ENCODE data around the gene ITGA3.

ITGA3 gene

GRCh38 chr17:50132104-50132794 is 76.3 kb downstream of the ITGA3 start:
- Histone ChIP-seq H2AK5ac (ENCODE audit: low read length) (no peak overlapping the region), H3K27ac (ENCODE audit: low read depth, low read length) (no peak overlapping the region), H3K4ac (ENCODE audit: low read depth, low read length) (no peak overlapping the region), H4K8ac (ENCODE audit: low read depth, low read length) (no peak overlapping the region), H3K79me2 (ENCODE audit: control insufficient read depth, insufficient read depth, low read length) (no peaks in the 10 kb centered on the region), H3K4me1 (ENCODE audit: control insufficient read depth, low read depth, low read length) (peaks cover 10% of the 10 kb centered on the region), H3K56ac (ENCODE audit: low read length) (no peak overlapping the region), H2BK5ac (ENCODE audit: low read length) (no peak overlapping the region), H3K9ac (ENCODE audit: low read length) (no peak overlapping the region), H4K5ac (ENCODE audit: low read length) (no peak overlapping the region), H3K4me3 (ENCODE audit: low read length) (no peak overlapping the region), H3K18ac (ENCODE audit: low read length) (no peak overlapping the region), H3K79me1 (ENCODE audit: low read length) (no peaks in the 10 kb centered on the region), H3K23ac (ENCODE audit: low read length) (no peak overlapping the region), H2BK15ac (replicated peaks; ENCODE audit: low read depth) (no peak overlapping the region), H3K4me2 (ENCODE audit: low read length) (no peak overlapping the region), H2BK120ac (ENCODE audit: low read depth, low read length) (no peak overlapping the region), H3K36me3 (ENCODE audit: control insufficient read depth, insufficient read depth, low read length) (no peaks in the 10 kb centered on the region), H3K27me3 (ENCODE audit: insufficient read depth, low read length, poor library complexity) (no peaks in the 10 kb centered on the region)
- no CpG with 5 or more reads among the region's 6 CpGs for WGBS (ENCODE audit: extremely low coverage, insufficient coverage, low lambda C conversion rate)
- DNase-seq = no peak

DNA sequence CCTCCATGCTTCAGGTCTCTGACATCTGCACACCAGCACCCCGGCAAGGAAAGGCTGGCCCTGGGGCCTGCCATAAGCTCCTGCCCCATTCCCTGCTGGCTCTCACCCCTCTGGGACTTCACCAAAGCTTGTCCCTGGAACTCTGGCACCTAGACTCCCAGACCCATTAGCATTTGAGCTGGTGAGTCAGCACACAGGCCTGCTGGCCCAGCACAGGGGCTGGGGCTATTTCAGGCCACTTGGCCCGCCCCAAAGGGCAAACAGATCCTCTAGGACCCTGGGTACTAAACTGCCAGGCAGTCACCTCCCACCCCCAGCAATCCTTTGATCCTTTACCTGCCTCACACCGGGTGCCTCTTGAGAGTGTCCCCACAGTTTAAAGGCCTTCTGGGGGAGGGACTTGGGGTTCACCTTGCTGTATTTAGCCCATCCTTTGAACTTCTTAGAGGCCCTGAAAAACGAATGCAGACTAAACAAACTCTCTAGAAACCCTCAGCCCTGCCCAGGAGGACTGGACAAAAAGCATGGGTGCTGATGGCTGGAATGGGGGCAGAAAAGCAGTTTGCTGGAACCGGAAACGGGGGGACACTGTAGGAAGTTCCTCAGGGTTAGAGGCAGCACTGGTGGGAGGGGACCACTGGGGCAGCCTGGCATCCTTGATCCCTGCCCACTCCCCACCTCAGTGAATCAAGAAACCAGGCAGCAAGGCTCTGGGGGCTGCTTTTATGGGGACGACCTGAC is 77.3 kb downstream of the ITGA3 start:
- no peak overlapping the region for H3K27ac ChIP-seq (ENCODE audit: low read depth, low read length)
- WGBS (ENCODE audit: extremely low coverage, insufficient coverage, low lambda C conversion rate) = no CpG with 5 or more reads among the region's 7 CpGs

DNA sequence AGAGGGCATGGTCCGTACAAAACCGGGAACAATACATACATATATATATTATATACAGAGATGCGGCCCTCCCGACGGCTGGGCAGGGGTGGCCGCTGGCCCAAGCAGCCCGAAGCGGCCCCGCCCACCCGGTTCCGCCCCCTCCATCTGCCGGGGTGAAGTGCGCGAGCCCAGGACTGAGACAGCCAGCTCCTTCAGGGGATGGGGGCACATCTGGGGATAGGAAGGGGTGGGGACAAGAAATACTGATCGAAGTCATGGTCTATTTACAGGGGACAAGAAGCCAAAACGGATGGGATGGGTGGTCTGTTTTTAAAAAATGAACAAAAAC is 77.8 kb downstream of the ITGA3 start:
- Histone ChIP-seq H3K27me3 (ENCODE audit: insufficient read depth, low read length, poor library complexity) (no peaks in the 10 kb centered on the region), H3K23ac (ENCODE audit: low read length) (no peak overlapping the region), H3K4me1 (ENCODE audit: control insufficient read depth, low read depth, low read length) (peaks cover 10% of the 10 kb centered on the region), H3K79me1 (ENCODE audit: low read length) (no peaks in the 10 kb centered on the region), H3K79me2 (ENCODE audit: control insufficient read depth, insufficient read depth, low read length) (no peaks in the 10 kb centered on the region), H3K9ac (ENCODE audit: low read length) (no peak overlapping the region), H3K4ac (ENCODE audit: low read depth, low read length) (no peak overlapping the region), H3K4me3 (ENCODE audit: low read length) (no peak overlapping the region), H2BK120ac (ENCODE audit: low read depth, low read length) (no peak overlapping the region), H4K8ac (ENCODE audit: low read depth, low read length) (no peak overlapping the region), H3K4me2 (ENCODE audit: low read length) (no peak overlapping the region), H3K56ac (ENCODE audit: low read length) (peak overlapping the region; percentile 50), H2AK5ac (ENCODE audit: low read length) (no peak overlapping the region), H3K18ac (ENCODE audit: low read length) (no peak overlapping the region), H2BK15ac (replicated peaks; ENCODE audit: low read depth) (no peak overlapping the region), H2BK5ac (ENCODE audit: low read length) (no peak overlapping the region), H3K27ac (ENCODE audit: low read depth, low read length) (no peak overlapping the region), H4K5ac (ENCODE audit: low read length) (no peak overlapping the region), H3K36me3 (ENCODE audit: control insufficient read depth, insufficient read depth, low read length) (peaks cover 5% of the 10 kb centered on the region)
- no CpG with 5 or more reads among the region's 16 CpGs for WGBS (ENCODE audit: extremely low coverage, insufficient coverage, low lambda C conversion rate)
- no peak for DNase-seq

More for the DNA sequence above, 77.3 kb downstream of the ITGA3 start:
- DNase-seq = peak; percentile 86
- no peaks in the 10 kb centered on the region for H3K79me2 ChIP-seq (ENCODE audit: control insufficient read depth, insufficient read depth, low read length)
- H3K56ac ChIP-seq (ENCODE audit: low read length) = peak overlapping the region; percentile 50
- no peak overlapping the region for H2BK120ac ChIP-seq (ENCODE audit: low read depth, low read length)
- no peak overlapping the region for H2BK5ac ChIP-seq (ENCODE audit: low read length)
- H2BK15ac ChIP-seq (replicated peaks; ENCODE audit: low read depth) = no peak overlapping the region
- no peak overlapping the region for H3K4me3 ChIP-seq (ENCODE audit: low read length)
- no peak overlapping the region for H4K5ac ChIP-seq (ENCODE audit: low read length)
- H3K79me1 ChIP-seq (ENCODE audit: low read length) = no peaks in the 10 kb centered on the region
- H3K27me3 ChIP-seq (ENCODE audit: insufficient read depth, low read length, poor library complexity) = no peaks in the 10 kb centered on the region
- no peak overlapping the region for H3K9ac ChIP-seq (ENCODE audit: low read length)
- no peak overlapping the region for H3K4me2 ChIP-seq (ENCODE audit: low read length)
- peaks cover under 1% of the 10 kb centered on the region for H3K36me3 ChIP-seq (ENCODE audit: control insufficient read depth, insufficient read depth, low read length)
- no peak overlapping the region for H3K23ac ChIP-seq (ENCODE audit: low read length)
- no peak overlapping the region for H4K8ac ChIP-seq (ENCODE audit: low read depth, low read length)
- H3K18ac ChIP-seq (ENCODE audit: low read length) = no peak overlapping the region
- H3K4ac ChIP-seq (ENCODE audit: low read depth, low read length) = no peak overlapping the region
- H3K4me1 ChIP-seq (ENCODE audit: control insufficient read depth, low read depth, low read length) = peaks cover 10% of the 10 kb centered on the region
- H2AK5ac ChIP-seq (ENCODE audit: low read length) = no peak overlapping the region

GRCh38 chr17:50134206-50135110 is 78.5 kb downstream of the ITGA3 start:
- DNase-seq = peak; percentile 30
- Histone ChIP-seq H2AK5ac (ENCODE audit: low read length) (no peak overlapping the region), H3K4me1 (ENCODE audit: control insufficient read depth, low read depth, low read length) (peaks cover 10% of the 10 kb centered on the region), H3K9ac (ENCODE audit: low read length) (no peak overlapping the region), H3K4ac (ENCODE audit: low read depth, low read length) (no peak overlapping the region), H3K4me2 (ENCODE audit: low read length) (no peak overlapping the region), H3K79me2 (ENCODE audit: control insufficient read depth, insufficient read depth, low read length) (no peaks in the 10 kb centered on the region), H3K4me3 (ENCODE audit: low read length) (no peak overlapping the region), H3K79me1 (ENCODE audit: low read length) (no peaks in the 10 kb centered on the region), H2BK120ac (ENCODE audit: low read depth, low read length) (no peak overlapping the region), H3K18ac (ENCODE audit: low read length) (no peak overlapping the region), H3K27ac (ENCODE audit: low read depth, low read length) (no peak overlapping the region), H4K8ac (ENCODE audit: low read depth, low read length) (no peak overlapping the region), H3K56ac (ENCODE audit: low read length) (no peak overlapping the region), H3K36me3 (ENCODE audit: control insufficient read depth, insufficient read depth, low read length) (peaks cover 7% of the 10 kb centered on the region), H3K27me3 (ENCODE audit: insufficient read depth, low read length, poor library complexity) (no peaks in the 10 kb centered on the region), H4K5ac (ENCODE audit: low read length) (no peak overlapping the region), H2BK5ac (ENCODE audit: low read length) (no peak overlapping the region), H2BK15ac (replicated peaks; ENCODE audit: low read depth) (no peak overlapping the region), H3K23ac (ENCODE audit: low read length) (no peak overlapping the region)
- no CpG with 5 or more reads among the region's 16 CpGs for WGBS (ENCODE audit: extremely low coverage, insufficient coverage, low lambda C conversion rate)

DNA sequence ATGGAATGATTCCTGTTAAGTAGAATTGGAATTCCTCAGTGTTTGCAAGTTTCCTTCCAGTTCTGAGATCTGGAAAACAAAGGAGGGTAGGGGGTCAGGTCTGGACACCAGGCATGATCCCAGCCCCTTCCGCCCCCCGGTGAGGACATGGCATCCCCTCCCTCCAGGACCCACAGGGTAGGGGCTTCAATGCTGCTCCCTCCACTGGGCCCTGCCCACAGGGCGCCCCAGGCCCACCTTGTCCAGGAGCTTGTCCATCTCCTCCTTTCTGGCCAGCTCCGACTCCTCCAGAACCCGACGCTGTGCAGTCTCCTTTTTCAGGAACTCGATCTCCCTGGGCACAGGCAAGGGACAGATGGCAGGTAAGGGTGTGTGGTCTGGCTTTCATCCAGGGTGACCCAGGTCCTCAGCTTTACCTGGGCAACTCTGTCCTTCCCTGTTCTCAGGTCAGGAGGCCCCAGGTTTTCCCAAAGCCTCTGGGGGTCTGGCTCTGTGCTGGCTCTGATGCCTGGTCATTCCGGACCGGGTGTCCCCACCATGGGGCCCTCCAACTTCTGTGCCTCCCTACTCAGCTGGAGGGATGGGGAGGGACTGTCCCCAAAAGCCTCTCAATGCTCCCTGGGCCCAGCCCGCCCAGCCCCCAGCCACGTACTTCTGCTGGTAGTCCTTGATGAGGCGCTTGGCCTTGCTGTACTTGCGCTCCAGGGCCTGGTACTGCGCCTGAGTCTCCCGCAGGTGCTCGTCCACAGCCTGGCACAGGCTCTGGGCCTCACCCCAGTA is 79.6 kb downstream of the ITGA3 start:
- Histone ChIP-seq H2BK5ac (ENCODE audit: low read length) (no peak overlapping the region), H4K5ac (ENCODE audit: low read length) (no peak overlapping the region), H4K8ac (ENCODE audit: low read depth, low read length) (no peak overlapping the region), H3K18ac (ENCODE audit: low read length) (no peak overlapping the region), H3K9ac (ENCODE audit: low read length) (no peak overlapping the region), H3K4me1 (ENCODE audit: control insufficient read depth, low read depth, low read length) (peaks cover 12% of the 10 kb centered on the region), H3K27me3 (ENCODE audit: insufficient read depth, low read length, poor library complexity) (no peaks in the 10 kb centered on the region), H3K27ac (ENCODE audit: low read depth, low read length) (no peak overlapping the region), H3K79me2 (ENCODE audit: control insufficient read depth, insufficient read depth, low read length) (no peaks in the 10 kb centered on the region), H3K4me2 (ENCODE audit: low read length) (no peak overlapping the region), H2BK120ac (ENCODE audit: low read depth, low read length) (no peak overlapping the region), H3K23ac (ENCODE audit: low read length) (no peak overlapping the region), H2BK15ac (replicated peaks; ENCODE audit: low read depth) (no peak overlapping the region), H3K79me1 (ENCODE audit: low read length) (no peaks in the 10 kb centered on the region), H3K4ac (ENCODE audit: low read depth, low read length) (no peak overlapping the region), H3K36me3 (ENCODE audit: control insufficient read depth, insufficient read depth, low read length) (peaks cover 7% of the 10 kb centered on the region), H3K56ac (ENCODE audit: low read length) (no peak overlapping the region), H3K4me3 (ENCODE audit: low read length) (no peak overlapping the region), H2AK5ac (ENCODE audit: low read length) (no peak overlapping the region)
- WGBS (ENCODE audit: extremely low coverage, insufficient coverage, low lambda C conversion rate) = no CpG with 5 or more reads among the region's 16 CpGs
- DNase-seq = no peak

All from mesendoderm (in vitro differentiated cells).